ENCODE results near the gene KDM4D.

GRCh38 chr11:94987378-94987777 is 13.9 kb downstream of the KDM4D start:
- TF ChIP-seq EP300 (IDR thresholded peaks at IDR 0.05) (no peak), POLR2A (IDR thresholded peaks at IDR 0.05) (no peak)
- TF ChIP-seq, protein P1, sequence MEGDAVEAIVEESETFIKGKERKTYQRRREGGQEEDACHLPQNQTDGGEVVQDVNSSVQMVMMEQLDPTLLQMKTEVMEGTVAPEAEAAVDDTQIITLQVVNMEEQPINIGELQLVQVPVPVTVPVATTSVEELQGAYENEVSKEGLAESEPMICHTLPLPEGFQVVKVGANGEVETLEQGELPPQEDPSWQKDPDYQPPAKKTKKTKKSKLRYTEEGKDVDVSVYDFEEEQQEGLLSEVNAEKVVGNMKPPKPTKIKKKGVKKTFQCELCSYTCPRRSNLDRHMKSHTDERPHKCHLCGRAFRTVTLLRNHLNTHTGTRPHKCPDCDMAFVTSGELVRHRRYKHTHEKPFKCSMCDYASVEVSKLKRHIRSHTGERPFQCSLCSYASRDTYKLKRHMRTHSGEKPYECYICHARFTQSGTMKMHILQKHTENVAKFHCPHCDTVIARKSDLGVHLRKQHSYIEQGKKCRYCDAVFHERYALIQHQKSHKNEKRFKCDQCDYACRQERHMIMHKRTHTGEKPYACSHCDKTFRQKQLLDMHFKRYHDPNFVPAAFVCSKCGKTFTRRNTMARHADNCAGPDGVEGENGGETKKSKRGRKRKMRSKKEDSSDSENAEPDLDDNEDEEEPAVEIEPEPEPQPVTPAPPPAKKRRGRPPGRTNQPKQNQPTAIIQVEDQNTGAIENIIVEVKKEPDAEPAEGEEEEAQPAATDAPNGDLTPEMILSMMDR (IDR thresholded peaks at IDR 0.05), result no peak

Data from ovary (tissue), 3 donors.